A549 treated with DMSO at 1 μM for 4 hours (cell line): ENCODE results near the gene ARL6IP5. TPM values are rescaled to one million over a fixed set of nuclear protein-coding genes. Genes with fewer than 3 reads are reported as not detected.

Experiments
- total RNA-seq: library from RNA; stranded (reverse); fragments of 200-300 nt; extraction: Qiagen RNA extraction; gene quantifications from 5 replicates; pipeline ENCODE4 v1.2.3, GENCODE V29; 2022; ENCODE audit warnings: low read depth

ARL6IP5 gene, protein sequence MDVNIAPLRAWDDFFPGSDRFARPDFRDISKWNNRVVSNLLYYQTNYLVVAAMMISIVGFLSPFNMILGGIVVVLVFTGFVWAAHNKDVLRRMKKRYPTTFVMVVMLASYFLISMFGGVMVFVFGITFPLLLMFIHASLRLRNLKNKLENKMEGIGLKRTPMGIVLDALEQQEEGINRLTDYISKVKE
- 79.5 to 98.1 TPM (median 89.2 TPM) in 5 replicates for total RNA-seq

DNA sequence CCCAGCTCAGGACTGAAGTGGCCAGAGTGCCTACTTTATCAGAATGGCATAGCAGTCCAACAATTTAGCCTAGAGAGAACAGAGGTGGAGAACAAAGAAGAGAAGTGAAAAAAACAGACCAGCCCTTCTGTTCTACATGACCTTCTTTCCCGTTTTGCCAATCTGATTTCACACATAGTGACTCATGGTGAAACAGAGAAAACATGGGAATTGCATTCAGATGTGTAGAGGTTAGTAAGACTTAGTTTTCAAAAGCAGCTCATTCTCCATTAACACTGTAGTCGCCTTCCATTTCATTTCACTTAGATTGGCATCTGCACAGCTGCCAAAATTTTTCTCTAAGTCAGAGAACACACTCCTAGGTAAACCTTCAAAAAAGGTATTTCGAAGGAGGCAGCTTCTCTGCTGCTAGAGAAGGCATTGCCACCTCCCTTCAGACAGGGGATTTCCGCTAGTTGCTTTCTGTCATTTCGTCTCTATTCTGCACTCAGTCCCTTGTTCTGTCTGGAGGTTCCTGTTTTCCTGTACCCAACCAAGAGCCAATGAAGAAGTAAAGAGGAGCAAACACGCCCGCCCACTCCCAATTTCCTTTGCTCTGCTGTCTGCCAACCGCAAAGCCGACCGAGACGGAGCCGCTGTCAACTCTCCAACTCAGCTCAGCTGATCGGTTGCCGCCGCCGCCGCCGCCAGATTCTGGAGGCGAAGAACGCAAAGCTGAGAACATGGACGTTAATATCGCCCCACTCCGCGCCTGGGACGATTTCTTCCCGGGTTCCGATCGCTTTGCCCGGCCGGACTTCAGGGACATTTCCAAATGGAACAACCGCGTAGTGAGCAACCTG is at the start of gene ARL6IP5:
Gene ARL6IP5 (plus strand): TSS at position 612 of the 842 bp plus-strand sequence. CDS start 111 bp downstream, at position 723.

DNA sequence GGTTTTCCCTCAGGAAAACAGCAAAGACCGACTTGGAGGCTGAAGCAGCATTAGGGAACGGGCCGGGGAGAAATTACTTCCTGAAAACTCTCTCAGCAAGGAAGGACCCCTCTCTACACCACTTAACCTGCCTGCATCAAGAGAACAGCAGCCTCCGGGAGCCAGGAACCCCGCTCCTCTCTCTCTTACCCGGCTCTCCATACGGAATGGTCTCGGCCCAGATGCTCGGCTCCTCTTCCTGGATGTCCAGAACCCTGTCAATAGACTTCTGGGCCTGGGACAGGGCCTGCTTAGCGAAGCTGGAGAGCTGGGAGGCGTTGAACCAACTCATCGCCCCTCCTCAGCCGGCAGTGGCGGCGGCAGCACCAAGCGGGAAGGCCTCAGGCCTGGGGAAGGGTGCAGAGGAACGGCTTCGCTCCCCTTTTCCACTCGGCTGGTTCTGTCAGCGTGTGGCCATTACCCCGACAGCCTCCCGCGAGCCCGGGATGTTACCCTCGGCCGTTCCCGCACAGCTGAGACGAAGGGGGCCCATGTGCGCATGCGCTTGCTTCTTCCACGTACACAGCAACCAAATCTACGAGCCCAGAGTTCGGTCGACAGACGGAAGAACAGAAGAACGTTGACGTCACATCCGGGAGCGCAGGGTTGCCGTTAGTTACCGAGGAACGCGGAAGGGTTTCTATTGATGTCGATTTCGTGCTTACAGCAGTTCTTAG is 32.8 kb upstream of the ARL6IP5 start, which contains the start of gene TMF1:
Gene TMF1 (minus strand): TSS at position 578 of the 716 bp plus-strand sequence. CDS start 247 bp downstream, at position 331.

DNA sequence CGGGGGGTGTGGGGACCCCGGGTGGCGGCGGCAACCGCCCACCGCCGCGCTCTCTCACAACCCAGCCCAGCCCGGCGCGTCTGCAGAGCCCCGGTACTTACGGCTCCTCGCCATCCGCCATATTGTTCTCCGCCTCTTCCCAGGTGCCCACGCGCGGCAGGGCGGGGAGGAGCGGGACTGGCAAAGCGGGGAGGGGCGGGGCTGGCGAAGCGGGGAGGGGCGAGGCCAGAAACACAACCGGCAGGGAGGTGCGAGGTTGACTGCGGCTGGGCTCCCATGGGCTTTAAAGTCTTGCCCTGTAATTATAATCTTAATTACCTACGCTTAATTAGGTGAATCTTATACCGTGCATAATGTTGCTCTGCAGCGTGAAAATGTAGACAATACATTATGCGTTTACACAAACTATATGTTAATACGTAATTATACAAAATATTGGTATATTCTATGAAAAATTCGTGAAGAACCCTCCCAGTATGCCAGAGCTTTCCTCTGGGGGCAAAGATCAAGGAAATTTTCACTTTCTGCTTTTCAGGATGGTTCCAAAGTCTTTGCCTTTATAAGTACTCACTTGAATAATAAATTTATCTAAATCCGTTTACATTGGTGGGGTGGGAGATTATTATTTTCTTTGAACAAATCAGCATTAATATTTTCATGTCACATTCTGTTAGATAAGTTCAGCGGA is 4.4 kb upstream of the ARL6IP5 start, which contains the start of gene UBA3:
Gene UBA3 (minus strand): TSS at position 133 of the 688 bp plus-strand sequence. CDS start 12 bp downstream, at position 121.

DNA sequence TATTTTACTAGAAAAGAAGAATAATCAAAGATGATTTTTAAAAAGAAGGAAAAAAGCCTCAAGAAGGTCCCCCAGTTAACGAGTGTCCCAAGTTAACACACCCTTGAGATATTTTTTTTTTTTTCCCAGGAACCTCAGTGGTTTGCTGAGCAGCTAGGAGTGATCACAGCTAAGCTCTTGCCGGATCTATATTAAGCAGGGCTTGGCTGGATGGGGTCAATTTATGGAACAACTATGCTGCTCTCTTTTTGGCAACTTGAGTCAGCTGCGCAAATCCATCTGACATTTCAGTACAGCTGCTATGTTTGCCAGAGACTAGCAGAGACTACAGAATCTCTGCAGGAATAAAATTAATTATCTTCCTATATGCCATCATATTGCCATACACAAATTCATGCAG is 37.7 kb downstream of the ARL6IP5 start, which contains the start of gene LMOD3:
Gene LMOD3 (minus strand): TSS at position 193 of the 400 bp plus-strand sequence. CDS start 209 bp downstream, outside the sequence.

Other genes starting within 250 kb of the ARL6IP5 start
- not detected in 5 replicates for gene TAFA4, start 152.4 kb upstream of the ARL6IP5 start, total RNA-seq
- 8.6 to 14.3 TPM (median 10.8 TPM) in 5 replicates for gene EOGT, start 71.3 kb upstream of the ARL6IP5 start, total RNA-seq
- 12.7 to 18.5 TPM (median 17.2 TPM) in 5 replicates for gene TMF1, start 32.6 kb upstream of the ARL6IP5 start, total RNA-seq
- gene UBA3, start 4.6 kb upstream of the ARL6IP5 start, total RNA-seq: 21.3 to 28.5 TPM (median 24.6 TPM) in 5 replicates
- gene LMOD3, start 37.7 kb downstream of the ARL6IP5 start, total RNA-seq: not detected in 5 replicates